Stimulated activated CD8-positive, alpha-beta memory T cell treated with anti-CD3 and anti-CD28 coated beads, Interleukin-4, amount 100 ng/mL, for 1 hour (primary cell): ENCODE measurements around the gene OR4P4.

Source experiments
- DNase-seq, 2 donors: peaks; one replicate each; pipeline ENCODE4 v3.0.0-alpha.2; 2020; ENCODE audit warnings: low read depth in 2 of 2, low spot score in 1 of 2

Gene OR4P4

GRCh38 chr11:55634813-55635212 is at the start of gene OR4P4:
OR4P4 (plus strand) TSS chr11:55635113.
- DNase-seq: no peak

GRCh38 chr11:55607545-55607944 is 27.4 kb upstream of the OR4P4 start, which contains the start of gene OR4C11:
OR4C11 (minus strand) TSS chr11:55607645; CDS start chr11:55604373, 3,272 bp downstream.
- no peak for DNase-seq

DNA sequence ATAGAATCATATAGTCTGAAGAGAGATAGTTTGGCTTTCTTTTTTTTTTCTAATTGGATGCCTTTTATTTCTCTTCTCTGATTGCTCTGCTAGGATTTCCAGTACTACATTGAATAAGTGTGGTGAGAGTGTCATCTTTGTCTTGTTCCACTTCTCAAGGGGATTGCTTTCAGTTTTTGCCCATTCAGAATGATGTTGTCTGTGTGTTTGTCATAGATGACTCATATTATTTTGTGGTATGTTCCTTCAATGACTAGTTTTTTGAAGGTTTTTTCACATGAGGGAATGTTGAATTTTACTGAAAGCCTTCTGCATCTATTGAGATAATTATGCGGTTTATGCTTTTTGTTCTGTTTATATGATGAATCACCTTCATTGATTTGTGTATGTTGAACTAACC is 10.4 kb upstream of the OR4P4 start:
- no peak for DNase-seq

GRCh38 chr11:55648027-55648426 is 13.1 kb downstream of the OR4P4 start, which contains the start of gene OR4S2:
OR4S2 (plus strand) TSS chr11:55648327; CDS start chr11:55650904, 2,577 bp downstream.
- DNase-seq: no peak

DNA sequence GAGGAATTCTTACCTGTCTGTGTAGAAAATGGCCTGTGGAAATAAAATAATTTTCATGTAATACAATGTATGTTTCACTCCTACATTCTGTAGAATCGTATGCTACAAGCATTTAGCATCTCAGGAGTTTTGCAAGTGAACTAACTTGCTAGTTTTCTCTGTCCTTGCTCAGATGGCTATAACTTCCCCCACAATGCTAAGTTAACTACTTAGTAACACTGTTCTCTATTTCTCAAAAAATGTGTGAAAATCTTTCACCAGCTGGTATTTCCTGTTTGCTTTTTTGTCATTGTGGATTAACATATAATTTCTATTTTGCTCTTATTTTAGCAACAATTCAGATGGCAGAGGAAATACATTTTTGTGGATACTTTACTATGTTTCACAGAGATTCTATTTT is 17.6 kb downstream of the OR4P4 start:
- DNase-seq: no peak

GRCh38 chr11:55655096-55655495 is 20.2 kb downstream of the OR4P4 start:
- no peak for DNase-seq

- DNase-seq: no peak
Observed at GRCh38 chr11:55658031-55658573, 23.2 kb downstream of the OR4P4 start.

GRCh38 chr11:55658608-55659007 is 23.7 kb downstream of the OR4P4 start:
- no peak for DNase-seq

DNA sequence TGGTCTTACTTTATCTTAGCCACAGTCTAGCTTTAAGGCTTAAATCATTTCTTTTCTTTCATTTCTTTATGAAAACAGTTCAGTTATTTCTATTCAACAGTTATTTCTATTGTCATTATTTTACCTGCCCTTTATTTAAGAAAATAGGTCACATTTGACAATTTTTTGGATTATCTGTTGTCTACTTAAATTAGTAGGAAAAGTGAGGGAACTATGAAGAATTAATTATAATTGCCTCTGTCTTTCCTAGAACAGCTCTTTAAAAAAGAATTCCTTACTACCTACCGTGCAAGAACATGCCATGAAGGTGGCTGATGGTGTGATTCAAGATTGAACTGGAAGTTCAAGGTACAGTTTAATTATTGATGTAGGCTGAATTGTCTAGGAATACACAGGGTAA is 27.0 kb downstream of the OR4P4 start, which contains the start of gene OR4C6:
Gene OR4C6 (plus strand): TSS at position 301 of the 400 bp plus-strand sequence. CDS start 2,966 bp downstream, outside the sequence.
- no peak for DNase-seq

- no peak for DNase-seq
Observed at GRCh38 chr11:55669376-55669775, 34.5 kb downstream of the OR4P4 start.

GRCh38 chr11:55673860-55674259 is 38.9 kb downstream of the OR4P4 start:
- DNase-seq: no peak
